GM13977 (cell line): ENCODE data around the gene OTULIN.

Experiments used
- DNase-seq: peaks from one replicate; pipeline ENCODE4 v3.0.0; 2012; ENCODE audit warnings: low spot score
- in situ Hi-C: fragments of 300-500 bp; cut with MboI; formaldehyde crosslinking; loops from one replicate; pipeline ENCODE4 v1.12.0; 2022; ENCODE audit warnings: low sequenced_read_pairs, low pct_unique_long_range_greater_than_20kb, mixed read lengths, inconsistent platforms; ENCODE audit not compliant: unreplicated experiment
- TF ChIP-seq, protein P1 (sequence below): IDR thresholded peaks from 2 replicates; pipeline ENCODE4 v1.5.1; 2012; ENCODE audit warnings: mild to moderate bottlenecking, control low read depth; ENCODE audit not compliant: insufficient read depth; ENCODE audit errors: extremely low read depth, missing control alignments

The OTULIN gene

DNA sequence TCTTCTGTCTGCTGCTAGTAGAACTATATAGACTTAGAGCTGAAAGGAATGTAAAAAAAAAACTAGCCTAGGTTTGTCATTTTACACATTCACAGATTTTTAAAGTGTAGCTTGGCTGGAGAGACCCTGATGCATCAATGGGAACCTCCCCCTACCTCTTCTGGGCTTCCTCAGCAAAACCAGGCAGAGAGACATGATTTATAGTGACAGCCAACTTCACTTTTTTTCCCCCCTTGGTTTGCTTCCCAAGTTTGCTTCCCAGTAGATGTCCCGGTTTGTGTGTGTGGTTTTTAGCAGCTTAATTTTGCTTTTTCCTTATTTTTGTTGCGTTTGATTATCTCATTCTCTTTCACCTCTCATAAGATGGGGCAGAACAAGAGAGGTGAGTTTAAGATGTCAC lies 1.8 kb downstream of the OTULIN start:
- in situ Hi-C loops = loop anchor here (25.0 kb wide), 1 partner anchor 554 kb away; no protein-coding TSS in a partner anchor
- TF ChIP-seq, protein P1, sequence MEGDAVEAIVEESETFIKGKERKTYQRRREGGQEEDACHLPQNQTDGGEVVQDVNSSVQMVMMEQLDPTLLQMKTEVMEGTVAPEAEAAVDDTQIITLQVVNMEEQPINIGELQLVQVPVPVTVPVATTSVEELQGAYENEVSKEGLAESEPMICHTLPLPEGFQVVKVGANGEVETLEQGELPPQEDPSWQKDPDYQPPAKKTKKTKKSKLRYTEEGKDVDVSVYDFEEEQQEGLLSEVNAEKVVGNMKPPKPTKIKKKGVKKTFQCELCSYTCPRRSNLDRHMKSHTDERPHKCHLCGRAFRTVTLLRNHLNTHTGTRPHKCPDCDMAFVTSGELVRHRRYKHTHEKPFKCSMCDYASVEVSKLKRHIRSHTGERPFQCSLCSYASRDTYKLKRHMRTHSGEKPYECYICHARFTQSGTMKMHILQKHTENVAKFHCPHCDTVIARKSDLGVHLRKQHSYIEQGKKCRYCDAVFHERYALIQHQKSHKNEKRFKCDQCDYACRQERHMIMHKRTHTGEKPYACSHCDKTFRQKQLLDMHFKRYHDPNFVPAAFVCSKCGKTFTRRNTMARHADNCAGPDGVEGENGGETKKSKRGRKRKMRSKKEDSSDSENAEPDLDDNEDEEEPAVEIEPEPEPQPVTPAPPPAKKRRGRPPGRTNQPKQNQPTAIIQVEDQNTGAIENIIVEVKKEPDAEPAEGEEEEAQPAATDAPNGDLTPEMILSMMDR = no peak
- no peak for DNase-seq

DNA sequence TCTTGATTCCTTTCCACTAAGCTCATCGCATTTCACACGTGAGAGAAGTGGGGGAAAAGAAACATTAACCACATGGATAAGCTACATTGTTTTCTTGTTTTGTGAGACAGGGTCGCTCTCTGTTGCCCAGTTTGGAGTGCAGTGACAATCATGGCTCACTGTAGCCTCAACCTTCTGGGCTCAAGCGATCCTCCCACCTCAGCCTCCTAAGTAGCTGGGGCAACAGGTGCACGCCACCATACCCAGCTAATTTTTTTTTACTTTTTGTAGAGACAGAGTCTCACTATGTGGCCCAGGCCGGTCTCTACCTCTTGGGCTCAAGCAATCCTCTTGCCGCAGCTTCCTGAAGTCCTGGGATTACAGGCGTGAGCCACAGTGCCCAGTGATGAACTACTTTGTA lies 2.8 kb downstream of the OTULIN start:
- TF ChIP-seq, protein P1 = no peak
- DNase-seq = no peak
- in situ Hi-C loops = loop anchor here (25.0 kb wide), 1 partner anchor 555 kb away; no protein-coding TSS in a partner anchor

DNA sequence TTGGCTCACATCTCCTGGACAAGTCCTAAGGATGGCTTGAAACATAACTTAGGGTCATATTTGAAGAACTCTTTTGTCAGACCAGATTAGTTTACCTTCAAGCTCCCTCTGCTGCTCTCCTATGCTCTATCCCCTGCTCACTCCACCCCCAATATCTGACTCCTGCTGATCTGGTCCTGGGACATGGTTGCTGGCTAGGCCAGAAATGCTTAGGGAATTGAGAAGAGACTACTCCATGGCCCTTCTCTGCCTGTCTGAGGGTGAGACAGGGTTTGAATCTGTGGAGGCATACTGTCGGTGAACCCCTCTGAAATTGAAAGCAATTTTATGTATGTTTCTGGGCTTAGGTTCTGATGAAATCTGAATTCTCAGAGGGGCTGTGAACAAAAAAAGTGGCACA lies 3.3 kb downstream of the OTULIN start:
- in situ Hi-C loops = loop anchor here (25.0 kb wide), 1 partner anchor 555 kb away; no protein-coding TSS in a partner anchor
- TF ChIP-seq, protein P1 = no peak
- DNase-seq = no peak

DNA sequence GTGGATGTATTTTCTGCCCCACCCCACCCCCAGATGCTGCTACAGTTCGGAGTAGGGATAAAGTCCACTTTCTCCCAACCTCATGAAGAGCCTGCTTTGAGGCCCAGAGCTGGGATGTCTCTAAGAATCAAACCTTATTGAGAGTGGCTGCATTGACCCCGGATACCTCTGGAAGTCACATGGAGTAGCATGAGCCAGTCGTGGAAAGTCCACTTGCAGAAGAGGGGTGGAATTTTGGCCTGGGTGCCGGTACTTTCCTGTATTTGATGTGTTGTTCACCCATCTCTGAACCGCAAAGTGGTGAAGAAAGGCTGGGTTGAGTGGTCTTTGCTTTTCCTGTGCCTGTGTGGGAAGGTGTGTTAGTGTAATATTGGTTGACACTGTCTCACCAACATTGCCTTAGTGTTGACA lies 3.7 kb downstream of the OTULIN start:
- no peak for DNase-seq
- in situ Hi-C loops = loop anchor here (25.0 kb wide), 1 partner anchor 556 kb away; no protein-coding TSS in a partner anchor
- TF ChIP-seq, protein P1 = no peak

DNA sequence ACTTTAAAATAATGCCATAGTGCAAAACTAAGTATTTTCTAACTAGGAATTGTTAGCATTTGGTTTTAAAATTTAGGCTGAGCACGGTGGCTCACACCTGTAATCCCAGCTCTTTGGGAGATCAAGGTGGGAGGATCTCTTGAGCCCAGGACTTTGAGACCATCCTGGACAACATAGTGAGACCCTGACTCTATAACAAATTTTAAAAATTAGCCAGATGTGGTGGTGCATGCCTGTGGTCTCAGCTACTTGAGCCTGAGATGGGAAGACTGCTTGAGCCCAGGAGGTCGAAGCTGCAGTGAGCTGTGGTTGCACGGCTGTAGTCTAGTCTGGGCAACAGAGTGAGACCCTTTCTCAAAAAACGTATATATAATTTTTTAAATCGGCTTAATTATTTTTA lies 4.9 kb downstream of the OTULIN start:
- in situ Hi-C loops = loop anchor here (25.0 kb wide), 1 partner anchor 557 kb away; no protein-coding TSS in a partner anchor
- TF ChIP-seq, protein P1 = no peak
- DNase-seq = no peak

DNA sequence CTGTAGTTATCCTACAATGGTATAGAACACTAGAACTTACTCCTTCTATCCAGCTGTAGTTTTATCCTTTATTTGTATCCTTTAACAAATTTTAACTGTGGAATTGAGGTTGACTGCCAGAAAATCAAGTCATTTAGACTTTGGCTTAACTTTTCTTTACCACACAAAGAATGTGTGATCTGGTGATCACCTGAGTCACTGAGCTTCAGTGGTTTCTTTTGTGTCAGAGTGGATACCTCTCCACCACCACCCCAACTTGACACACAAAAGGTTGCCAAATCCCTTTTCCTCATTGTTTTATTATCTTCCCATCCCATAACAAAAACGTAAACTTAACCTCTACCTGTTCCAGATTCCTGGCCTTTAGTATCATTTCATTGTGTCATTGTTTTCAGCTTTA lies 5.5 kb downstream of the OTULIN start:
- in situ Hi-C loops = loop anchor here (25.0 kb wide), 1 partner anchor 558 kb away; no protein-coding TSS in a partner anchor
- DNase-seq = no peak
- TF ChIP-seq, protein P1 = no peak
